Left lung (tissue), 10 donors: ENCODE measurements around the gene MZT2B. TPM values are rescaled to one million over a fixed set of nuclear protein-coding genes. Genes with fewer than 3 reads are reported as not detected.
"Not testable (repeated sequence)": the region's sequence is repeated elsewhere in the genome, so short reads cannot be mapped to it uniquely, and the experiment has no call there.

Experiments
- ATAC-seq: fragments of 200-7000 bp; cut with Tn5 transposase; one replicate; pipeline ENCODE4 v1.9.1; 2020; ENCODE audit warnings: moderate library complexity
- DNase-seq, 4 donors: peaks; one replicate each; pipeline ENCODE4 v3.0.0-alpha.2; 2013 to 2020
- H3K27ac ChIP-seq, 2 donors: fragments of 200-600 bp; sonication (generic) in 1 of 2; one replicate each; pipeline versions ENCODE4 v1.5.0 to v1.8.0; 2020 to 2021
- H3K27me3 ChIP-seq, 2 donors: fragments of 200-600 bp; sonication (generic) in 1 of 2; one replicate each; pipeline versions ENCODE4 v1.5.0 to v1.8.0; 2020 to 2021
- H3K36me3 ChIP-seq, 2 donors: fragments of 200-600 bp; sonication (generic) in 1 of 2; one replicate each; pipeline versions ENCODE4 v1.5.0 to v1.8.0; 2020 to 2021
- H3K4me1 ChIP-seq, 2 donors: fragments of 200-600 bp; one replicate each; pipeline ENCODE4 v1.8.0; 2021
- H3K4me3 ChIP-seq, 2 donors: fragments of 200-600 bp; sonication (generic) in 1 of 2; one replicate each; pipeline versions ENCODE4 v1.5.0 to v1.8.0; 2020 to 2021; ENCODE audit warnings: mild to moderate bottlenecking in 1 of 2
- H3K9me3 ChIP-seq, 2 donors: fragments of 200-600 bp; sonication (generic) in 1 of 2; one replicate each; pipeline versions ENCODE4 v1.5.0 to v1.8.0; 2020 to 2021
- CTCF ChIP-seq, 2 donors: fragments of 200-600 bp; sonication (generic) in 1 of 2; IDR thresholded peaks; one replicate each; pipeline versions ENCODE4 v1.5.0 to v1.8.0; 2021; ENCODE audit warnings: antibody characterized with exemption in 2 of 2
- intact Hi-C, 2 donors: fragments of 100-400 bp; cut with DNase I; formaldehyde crosslinking; loops; one replicate each; pipeline versions ENCODE4 v1.11.2 to v1.14.2; 2022
- polyA plus RNA-seq, 6 donors: library from polyadenylated mRNA; unstranded; fragments of 120-200 nt; gene quantifications; one replicate each; pipeline ENCODE4 v1.2.1, GENCODE V29; 2013; ENCODE audit not compliant: insufficient read length in 6 of 6
- total RNA-seq, 2 donors: library from RNA; stranded (reverse); fragmentation: NEBNext Ultra II Directional; extraction: Animal tissue kit (Norgen Biotek cat#: 25700); gene quantifications; one replicate each; pipeline ENCODE4 v1.2.1, GENCODE V29; 2021
- donor health status: DM: no; HTN: yes; CAD: no.
- donor health status: DM: no; HTN: no; CAD: no.

Gene MZT2B
- total and polyA plus RNA-seq, 8 donors, result 67.7 to 178 (median 128) TPM

GRCh38 chr2:130222523-130222922, 40.5 kb downstream of the MZT2B start:
- ATAC-seq, H3K4me3 ChIP-seq, H3K9me3 ChIP-seq, H3K27ac ChIP-seq, H3K36me3 ChIP-seq, H3K4me1 ChIP-seq, intact Hi-C loops, DNase-seq: not testable (repeated sequence)
- H3K27me3 ChIP-seq, result peaks cover 0 to 13% of the 10 kb centered on the region in 2 donors

- H3K27ac ChIP-seq, H3K9me3 ChIP-seq, H3K4me1 ChIP-seq, H3K4me3 ChIP-seq, H3K36me3 ChIP-seq, intact Hi-C loops, ATAC-seq: not testable (repeated sequence)
- DNase-seq, result peak in 1 of 4 donors; percentile 82
- H3K27me3 ChIP-seq, result peaks cover 0 to 26% of the 10 kb centered on the region in 2 donors
These were observed 45.9 kb downstream of the MZT2B start for GRCh38 chr2:130228005-130228404.

GRCh38 chr2:130228467-130229160, 46.6 kb downstream of the MZT2B start:
- H3K9me3 ChIP-seq, intact Hi-C loops, H3K27ac ChIP-seq, ATAC-seq, H3K36me3 ChIP-seq, H3K4me1 ChIP-seq: not testable (repeated sequence)
- peak in 1 of 4 donors; percentile 75 for DNase-seq
- Histone ChIP-seq H3K27me3 (peaks cover 0 to 26% of the 10 kb centered on the region in 2 donors), H3K4me3 (peak overlapping the region in 1 of 2 donors; percentile 7)

- Histone ChIP-seq H3K4me3 (peak overlapping the region in 1 of 2 donors; percentile 7), H3K27me3 (peaks cover 0 to 21% of the 10 kb centered on the region in 2 donors)
- DNase-seq (peak in 1 of 4 donors; percentile 7), ATAC-seq (peak; percentile 73)
- H3K27ac ChIP-seq, H3K9me3 ChIP-seq, intact Hi-C loops, H3K36me3 ChIP-seq, H3K4me1 ChIP-seq: not testable (repeated sequence)
These were observed 47.1 kb downstream of the MZT2B start for GRCh38 chr2:130229161-130229510.

GRCh38 chr2:130230376-130230775, 48.3 kb downstream of the MZT2B start:
- H3K27ac ChIP-seq, H3K9me3 ChIP-seq, H3K36me3 ChIP-seq, DNase-seq, intact Hi-C loops, H3K4me3 ChIP-seq, ATAC-seq, H3K4me1 ChIP-seq: not testable (repeated sequence)
- peaks cover 0 to 19% of the 10 kb centered on the region in 2 donors for H3K27me3 ChIP-seq

- intact Hi-C loops, H3K4me3 ChIP-seq, H3K9me3 ChIP-seq, DNase-seq, ATAC-seq, H3K4me1 ChIP-seq, H3K36me3 ChIP-seq, H3K27ac ChIP-seq: not testable (repeated sequence)
- H3K27me3 ChIP-seq, result peaks cover 0 to 19% of the 10 kb centered on the region in 2 donors
These were observed 48.8 kb downstream of the MZT2B start for GRCh38 chr2:130230907-130231306.

GRCh38 chr2:130231656-130232055, 49.6 kb downstream of the MZT2B start:
- no peaks in the 10 kb centered on the region for H3K36me3 ChIP-seq
- intact Hi-C loops, result no loop called here
- H3K27me3 ChIP-seq, result peaks cover 0 to 19% of the 10 kb centered on the region in 2 donors
- H3K9me3 ChIP-seq, result peaks cover 0 to 6% of the 10 kb centered on the region in 2 donors
- DNase-seq (peak in 1 of 4 donors; percentile 43), ATAC-seq (no peak)
- no peaks in the 10 kb centered on the region for H3K4me1 ChIP-seq
- no peak overlapping the region for H3K27ac ChIP-seq
- no peak overlapping the region for H3K4me3 ChIP-seq
- TF ChIP-seq CTCF (IDR thresholded peaks at IDR 0.05), result no peak

GRCh38 chr2:130233066-130233465, 51.0 kb downstream of the MZT2B start:
- DNase-seq, H3K9me3 ChIP-seq, ATAC-seq, H3K36me3 ChIP-seq, H3K4me1 ChIP-seq, intact Hi-C loops, H3K4me3 ChIP-seq, H3K27ac ChIP-seq: not testable (repeated sequence)
- H3K27me3 ChIP-seq, result peaks cover 0 to 19% of the 10 kb centered on the region in 2 donors

GRCh38 chr2:130239581-130239980, 57.5 kb downstream of the MZT2B start:
- H3K4me3 ChIP-seq, intact Hi-C loops, H3K4me1 ChIP-seq, H3K9me3 ChIP-seq, H3K36me3 ChIP-seq, H3K27ac ChIP-seq, ATAC-seq, H3K27me3 ChIP-seq: not testable (repeated sequence)
- DNase-seq, result peak in 1 of 4 donors; percentile 21

Other genes with a start within 250 kb of the MZT2B start
- gene RAB6C, start 202.6 kb upstream of the MZT2B start, total RNA-seq, result not detected
- gene RAB6C, start 202.6 kb upstream of the MZT2B start, polyA plus RNA-seq, result under 1 TPM; 0.09 to 0.78 (median 0.26) TPM
- not detected for gene POTEF, start 53.0 kb upstream of the MZT2B start, total RNA-seq
- gene POTEF, start 53.0 kb upstream of the MZT2B start, polyA plus RNA-seq, result under 1 TPM in 5 of 6 donors, not detected in 1; 0.06 to 0.47 (median 0.17) TPM
- gene CCDC74B, start 37.1 kb upstream of the MZT2B start, total RNA-seq, result 1 to 10 TPM; 1.1 to 2.4 TPM
- gene CCDC74B, start 37.1 kb upstream of the MZT2B start, polyA plus RNA-seq, result 1 to 10 TPM; 3.0 to 5.0 (median 4.2) TPM
- gene SMPD4, start 660 bp upstream of the MZT2B start, total RNA-seq, result 10 to 100 TPM; 37.9 to 44.8 TPM
- 10 to 100 TPM; 60.7 to 82.4 (median 63.7) TPM for gene SMPD4, start 660 bp upstream of the MZT2B start, polyA plus RNA-seq
- not detected for gene TUBA3E, start 16.2 kb downstream of the MZT2B start, total RNA-seq
- gene TUBA3E, start 16.2 kb downstream of the MZT2B start, polyA plus RNA-seq, result under 1 TPM in 2 of 6 donors, not detected in 4; 0.14 to 0.20 TPM
- gene IMP4, start 160.6 kb downstream of the MZT2B start, total RNA-seq, result 10 to 100 TPM; 52.3 to 82.2 TPM
- gene IMP4, start 160.6 kb downstream of the MZT2B start, polyA plus RNA-seq, result 10 to 100 TPM; 29.2 to 40.6 (median 32.2) TPM
- gene PTPN18, start 173.8 kb downstream of the MZT2B start, total RNA-seq, result 10 to 100 TPM; 66.7 to 74.7 TPM
- 10 to 100 TPM; 35.1 to 42.4 (median 37.7) TPM for gene PTPN18, start 173.8 kb downstream of the MZT2B start, polyA plus RNA-seq